Neural progenitor cell (in vitro differentiated cells): Measurements from ENCODE around the gene ATP5MC3.

Experiments used
- EZH2 ChIP-seq: fragments of 200-600 bp; sonication (generic); IDR thresholded peaks from 2 replicates; pipeline ENCODE4 v1.6.1; 2017; ENCODE audit warnings: antibody characterized with exemption, mild to moderate bottlenecking, moderate library complexity
- TF ChIP-seq, protein P1 (sequence below): fragments of 200-600 bp; sonication (generic); IDR thresholded peaks from 2 replicates; pipeline ENCODE4 v1.5.1; 2017; ENCODE audit warnings: antibody characterized with exemption, mild to moderate bottlenecking

DNA sequence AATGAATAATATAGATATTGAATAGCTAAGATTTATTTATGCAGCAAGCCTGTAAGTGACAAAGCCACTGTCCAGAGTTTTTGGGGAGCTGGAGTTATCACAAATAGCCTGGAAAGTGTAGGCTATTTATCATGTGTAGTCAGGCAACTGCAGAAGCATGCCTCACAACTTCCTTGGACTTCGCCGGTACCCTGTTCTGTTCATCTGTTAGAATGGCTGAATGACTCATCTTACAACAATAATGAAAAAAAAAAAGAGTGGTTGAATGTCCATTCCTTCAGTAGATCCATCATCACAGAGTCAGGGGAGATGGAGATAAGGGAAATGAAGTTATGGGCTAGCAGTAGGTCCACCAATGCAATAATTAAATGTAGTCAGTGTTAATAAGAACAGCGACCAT lies 24.0 kb upstream of the ATP5MC3 start:
- TF ChIP-seq, protein P1, sequence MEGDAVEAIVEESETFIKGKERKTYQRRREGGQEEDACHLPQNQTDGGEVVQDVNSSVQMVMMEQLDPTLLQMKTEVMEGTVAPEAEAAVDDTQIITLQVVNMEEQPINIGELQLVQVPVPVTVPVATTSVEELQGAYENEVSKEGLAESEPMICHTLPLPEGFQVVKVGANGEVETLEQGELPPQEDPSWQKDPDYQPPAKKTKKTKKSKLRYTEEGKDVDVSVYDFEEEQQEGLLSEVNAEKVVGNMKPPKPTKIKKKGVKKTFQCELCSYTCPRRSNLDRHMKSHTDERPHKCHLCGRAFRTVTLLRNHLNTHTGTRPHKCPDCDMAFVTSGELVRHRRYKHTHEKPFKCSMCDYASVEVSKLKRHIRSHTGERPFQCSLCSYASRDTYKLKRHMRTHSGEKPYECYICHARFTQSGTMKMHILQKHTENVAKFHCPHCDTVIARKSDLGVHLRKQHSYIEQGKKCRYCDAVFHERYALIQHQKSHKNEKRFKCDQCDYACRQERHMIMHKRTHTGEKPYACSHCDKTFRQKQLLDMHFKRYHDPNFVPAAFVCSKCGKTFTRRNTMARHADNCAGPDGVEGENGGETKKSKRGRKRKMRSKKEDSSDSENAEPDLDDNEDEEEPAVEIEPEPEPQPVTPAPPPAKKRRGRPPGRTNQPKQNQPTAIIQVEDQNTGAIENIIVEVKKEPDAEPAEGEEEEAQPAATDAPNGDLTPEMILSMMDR: no peak
- no peak for TF ChIP-seq EZH2
